Stimulated activated CD8-positive, alpha-beta memory T cell treated with anti-CD3 and anti-CD28 coated beads, Interleukin-15, amount 100 ng/mL, for 48 hours (primary cell): ENCODE measurements around the gene POTEE.
"Not testable (repeated sequence)": the region's sequence is repeated elsewhere in the genome, so short reads cannot be mapped to it uniquely, and the experiment has no call there.

Experiments used
- DNase-seq, 2 donors: peaks; one replicate each; pipeline ENCODE4 v3.0.0-alpha.2; 2020; ENCODE audit warnings: low read depth in 2 of 2

Gene POTEE

DNA sequence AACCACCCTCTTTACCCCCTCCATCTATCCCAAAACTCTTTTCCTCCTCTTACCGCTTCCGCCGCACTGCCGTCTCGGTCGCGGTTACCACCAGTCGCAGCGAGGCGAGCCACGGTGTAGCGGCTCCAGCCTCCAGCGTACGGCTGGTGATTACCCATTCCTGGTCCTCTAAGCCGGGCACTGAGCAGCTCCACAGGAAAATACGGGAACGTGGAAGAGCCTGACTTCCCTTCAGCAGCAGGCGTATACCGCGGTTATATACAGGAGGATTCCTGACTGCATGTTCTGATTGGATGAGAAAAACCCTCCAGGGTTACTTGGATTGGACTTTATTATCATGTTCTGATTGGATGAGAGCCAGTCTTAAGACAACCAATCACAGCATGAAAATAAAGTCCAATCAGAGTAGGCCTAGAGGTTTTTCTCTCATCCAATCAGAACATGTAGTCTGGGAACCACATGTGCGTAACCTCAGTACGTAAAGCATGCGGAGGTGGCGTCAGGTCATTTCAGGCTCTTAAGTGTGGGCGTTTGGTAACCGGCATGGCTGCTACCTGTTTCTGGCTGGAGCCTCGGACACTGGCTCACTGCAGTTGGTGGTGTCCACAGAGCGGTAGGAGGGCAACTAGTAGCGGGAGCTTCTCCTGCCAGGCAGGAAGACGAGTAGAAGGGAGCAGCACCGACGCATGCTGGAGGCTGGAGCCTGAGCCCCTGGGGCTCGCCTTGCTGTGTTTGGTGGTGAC, at the start of gene POTEE:
Gene POTEE, plus strand, starts transcription at position 507 of the 743 bp plus-strand sequence. CDS start 8,867 bp downstream, outside the sequence.
- DNase-seq, result not testable (repeated sequence)

DNA sequence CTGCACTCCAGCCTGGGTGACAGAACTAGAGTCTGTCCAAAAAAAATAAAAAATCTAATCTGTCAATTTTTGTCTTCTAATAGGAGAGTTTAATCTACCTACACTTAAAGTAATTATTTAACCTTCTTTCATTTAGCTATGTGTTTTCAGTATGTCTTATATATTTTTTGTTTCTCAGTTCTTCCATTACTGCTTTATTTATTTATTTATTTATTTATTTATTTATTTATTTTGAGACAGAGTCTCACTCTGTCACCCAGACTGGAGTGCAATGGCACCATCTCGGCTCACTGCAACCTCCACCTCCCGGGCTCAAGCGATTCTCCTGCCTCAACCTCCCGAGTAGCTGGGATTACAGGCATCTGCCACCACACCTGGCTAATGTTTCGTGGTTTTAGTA, 43.8 kb upstream of the POTEE start:
- not testable (repeated sequence) for DNase-seq

DNA sequence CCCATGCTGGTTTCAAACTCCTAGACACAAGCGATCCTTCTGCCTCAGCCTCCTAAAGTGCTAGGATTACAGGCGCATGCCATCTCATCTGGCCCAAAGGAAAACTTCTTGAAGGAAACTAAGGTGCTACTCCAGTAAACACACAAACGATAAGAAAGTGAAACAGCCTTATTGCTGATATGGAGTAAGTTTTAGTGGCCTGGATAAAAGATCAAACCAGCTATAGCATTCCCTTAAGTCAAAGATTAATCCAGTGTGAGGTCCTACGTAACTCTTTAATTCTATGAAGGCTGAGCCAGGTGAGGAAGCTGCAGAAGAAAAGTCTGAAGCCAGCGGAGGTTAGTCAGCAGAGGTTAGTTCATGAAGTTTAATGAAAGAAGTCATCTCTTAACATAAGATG, 40.8 kb upstream of the POTEE start:
- DNase-seq, result no peak

DNA sequence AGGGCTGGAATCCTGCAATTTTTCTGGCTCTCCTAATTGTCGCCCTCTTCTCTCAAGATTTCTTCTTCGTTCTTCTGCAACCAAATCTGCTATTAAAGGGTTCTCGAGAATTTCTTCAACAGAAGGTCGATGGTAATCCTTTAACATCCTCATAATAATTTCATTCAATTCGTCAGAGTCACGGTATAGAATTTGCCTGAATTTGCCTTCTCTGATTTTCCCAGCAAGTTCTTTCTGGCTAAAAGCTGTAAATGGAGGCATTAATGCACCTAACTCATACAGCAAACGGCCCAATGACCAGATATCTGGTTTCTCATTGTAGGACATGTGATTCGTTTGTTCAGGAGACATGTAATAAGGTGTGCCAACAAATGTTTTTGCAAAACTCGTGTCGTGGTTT, 31.3 kb upstream of the POTEE start:
- DNase-seq, result not testable (repeated sequence)

DNA sequence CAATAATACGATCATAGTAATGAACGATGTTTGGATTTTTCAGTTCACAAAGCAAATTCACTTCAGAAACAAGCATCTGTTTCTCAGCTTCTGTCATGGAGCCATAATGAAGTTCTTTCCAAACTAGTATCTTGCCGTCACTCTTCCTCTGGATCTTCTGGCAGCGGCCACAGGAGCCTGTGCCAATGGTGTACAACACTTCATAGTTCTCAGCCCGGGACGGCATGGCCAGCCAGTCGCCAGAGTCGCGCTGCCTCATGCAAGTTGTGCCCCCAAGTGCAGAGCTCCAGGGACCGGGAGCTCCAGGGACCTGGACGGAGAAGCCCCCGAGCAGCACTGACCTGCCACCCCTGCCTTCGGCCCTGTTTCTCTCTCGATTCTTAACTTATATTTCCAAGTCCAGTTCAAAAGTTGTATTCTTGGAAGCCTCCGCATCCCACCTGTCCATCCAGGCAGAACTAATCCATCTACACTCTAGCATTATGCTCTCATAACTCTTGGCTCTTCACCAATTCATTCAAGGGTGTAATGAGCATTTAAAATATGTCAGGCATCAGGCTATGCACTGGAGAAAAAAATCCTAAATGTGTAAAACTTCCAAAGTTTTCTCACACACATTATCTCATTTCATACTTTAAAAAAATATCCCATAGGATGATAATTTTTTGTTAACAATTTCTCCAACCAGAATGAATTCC, 30.5 kb upstream of the POTEE start:
- not testable (repeated sequence) for DNase-seq

DNA sequence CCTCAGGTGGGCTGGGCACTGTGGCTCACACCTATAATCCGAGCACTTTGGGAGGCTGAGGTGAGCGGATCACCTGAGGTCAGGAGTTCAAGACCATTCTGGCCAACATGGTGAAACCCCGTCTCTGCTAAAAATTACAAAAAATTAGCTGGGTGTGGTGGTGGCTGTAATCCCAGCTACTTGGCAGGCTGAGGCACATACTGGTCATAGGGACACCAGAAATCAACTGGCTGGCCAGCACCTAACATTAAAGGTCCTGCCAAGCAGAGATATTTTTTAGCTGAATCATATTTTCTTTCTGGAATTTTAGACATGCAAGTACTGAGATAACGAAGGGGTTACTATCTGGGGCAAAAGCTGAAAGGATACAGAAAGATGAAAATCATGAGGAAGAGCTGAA, 27.9 kb upstream of the POTEE start:
- not testable (repeated sequence) for DNase-seq

DNA sequence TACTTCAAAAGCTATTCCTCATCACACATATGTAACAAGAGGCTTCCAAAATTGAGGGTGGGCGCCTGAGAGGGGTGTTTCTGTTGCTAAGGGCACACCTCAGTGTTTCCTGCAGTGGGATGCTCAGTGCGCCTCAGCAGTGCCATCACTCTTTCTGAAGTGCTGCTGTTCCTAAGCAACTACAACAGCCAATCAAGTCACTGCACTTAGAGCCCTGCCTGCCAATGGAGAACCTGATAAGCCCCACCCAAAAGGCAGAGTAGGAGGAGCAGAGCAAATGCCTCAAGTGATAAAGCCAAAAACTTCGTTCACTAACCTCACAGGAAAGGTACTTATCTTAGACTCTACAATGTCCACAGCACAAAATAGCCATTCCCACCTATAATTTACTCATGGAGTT, 15.9 kb upstream of the POTEE start:
- not testable (repeated sequence) for DNase-seq

DNA sequence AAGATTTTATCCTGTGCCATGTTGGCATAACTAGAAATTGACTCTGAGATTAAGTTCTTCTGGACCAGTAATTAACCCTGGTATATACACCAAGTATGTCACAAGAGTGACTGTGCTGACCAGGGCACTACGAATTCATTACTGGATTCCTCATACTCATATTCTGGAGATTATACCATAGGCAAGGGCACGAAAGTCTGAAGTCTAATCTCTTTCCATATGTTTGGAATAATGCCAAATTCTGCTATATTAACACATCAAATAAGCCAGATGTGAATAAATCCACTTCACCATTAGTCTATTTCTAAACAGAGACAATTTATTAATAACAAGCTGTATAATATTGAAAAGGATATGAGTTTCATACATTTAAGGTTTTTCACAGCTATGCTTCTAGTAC, 13.2 kb upstream of the POTEE start:
- not testable (repeated sequence) for DNase-seq

DNA sequence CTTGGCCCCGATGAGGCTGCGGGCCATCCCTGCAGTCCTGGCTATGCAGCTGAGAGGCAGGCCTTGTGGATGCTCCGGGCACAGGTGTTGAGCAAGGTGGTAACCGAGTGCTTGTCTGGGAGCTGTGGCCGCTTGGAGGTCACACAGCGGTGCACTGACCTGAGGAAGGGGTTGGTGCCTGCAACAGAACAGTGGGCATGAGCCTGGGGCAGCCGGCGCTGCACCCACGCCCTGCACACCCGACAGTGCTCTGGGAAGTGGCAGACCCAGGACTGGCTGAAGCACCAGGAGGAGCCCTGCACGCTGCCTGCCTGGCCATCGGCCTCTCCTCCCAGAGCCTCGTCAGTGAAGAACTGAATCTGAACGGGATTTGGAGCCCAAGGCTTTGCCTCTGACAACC, 8.2 kb upstream of the POTEE start:
- DNase-seq, result no peak

DNA sequence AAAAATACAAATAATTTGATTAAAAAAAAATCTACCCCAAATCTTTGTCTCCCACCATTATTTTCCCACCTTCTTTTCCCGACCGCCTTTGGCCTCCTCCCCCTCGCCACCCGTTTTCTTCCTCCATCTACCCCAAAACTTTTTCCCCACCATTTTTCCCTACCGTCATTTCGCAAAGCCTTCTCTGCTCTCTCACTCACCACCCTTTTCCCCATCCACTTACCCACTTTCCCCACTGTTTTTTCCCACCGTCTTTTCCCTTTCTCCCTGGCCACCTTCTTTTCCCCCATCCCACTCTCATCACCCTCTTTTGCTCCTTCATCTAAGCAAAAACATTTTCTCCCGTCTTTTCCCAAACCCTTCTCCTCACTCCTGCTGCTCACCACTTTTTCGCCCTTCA, 1.5 kb upstream of the POTEE start:
- DNase-seq, result not testable (repeated sequence)

DNA sequence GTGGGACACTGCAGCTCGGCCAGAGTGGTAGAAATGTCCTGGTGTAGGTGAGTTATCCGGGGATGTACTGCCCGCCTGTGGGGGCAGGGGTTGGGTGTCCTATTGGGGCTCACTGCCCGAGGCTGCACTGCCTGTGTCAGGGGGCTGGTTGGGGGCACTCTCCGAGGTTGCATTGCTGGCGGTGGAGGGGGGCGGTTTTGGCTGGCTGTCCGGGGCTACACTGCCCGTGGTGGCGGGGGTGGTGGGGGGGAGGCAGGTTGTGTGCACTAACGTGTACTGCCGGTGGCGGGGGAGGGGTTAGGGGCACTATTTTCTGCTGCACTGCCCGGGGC, 403 bp downstream of the POTEE start:
- DNase-seq, result not testable (repeated sequence)

DNA sequence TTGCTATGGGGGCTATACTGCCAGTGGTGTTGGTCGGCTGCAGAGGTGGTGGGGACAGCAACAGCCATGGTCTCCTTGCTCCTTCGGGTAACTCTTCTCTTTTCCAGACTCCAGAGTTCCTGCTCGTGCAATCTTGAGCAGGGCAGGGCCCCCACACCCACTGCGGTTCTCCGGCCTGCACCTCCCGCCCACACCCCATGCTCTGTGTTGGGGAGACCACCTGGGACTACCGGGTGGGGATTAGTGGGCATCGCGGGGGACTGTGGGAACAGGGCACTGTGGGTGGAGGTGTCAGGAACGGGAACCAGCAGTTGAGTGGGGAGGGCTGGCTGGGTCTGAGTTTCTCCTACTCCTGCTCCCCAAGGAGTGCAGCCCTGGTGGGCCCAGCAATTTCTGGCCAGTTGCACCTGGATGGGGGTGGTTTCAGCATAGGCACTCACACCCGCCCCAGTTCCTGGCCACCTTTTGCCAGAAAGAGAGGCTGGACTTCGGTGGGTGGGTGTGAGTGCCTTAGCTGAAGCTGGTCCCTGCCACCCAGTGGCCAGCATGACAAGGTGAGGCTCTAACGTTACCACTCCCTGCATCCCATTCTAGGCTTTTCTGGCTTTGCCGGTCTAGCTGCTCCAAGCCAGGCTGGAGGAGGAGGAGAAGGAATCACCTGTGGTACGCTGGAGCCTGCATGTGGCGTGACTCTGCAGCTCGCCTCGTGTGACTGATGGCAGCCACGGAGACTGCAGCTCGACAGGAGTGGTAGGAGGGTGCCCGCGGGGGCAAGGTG, 1.3 kb downstream of the POTEE start:
- DNase-seq, result not testable (repeated sequence)

DNA sequence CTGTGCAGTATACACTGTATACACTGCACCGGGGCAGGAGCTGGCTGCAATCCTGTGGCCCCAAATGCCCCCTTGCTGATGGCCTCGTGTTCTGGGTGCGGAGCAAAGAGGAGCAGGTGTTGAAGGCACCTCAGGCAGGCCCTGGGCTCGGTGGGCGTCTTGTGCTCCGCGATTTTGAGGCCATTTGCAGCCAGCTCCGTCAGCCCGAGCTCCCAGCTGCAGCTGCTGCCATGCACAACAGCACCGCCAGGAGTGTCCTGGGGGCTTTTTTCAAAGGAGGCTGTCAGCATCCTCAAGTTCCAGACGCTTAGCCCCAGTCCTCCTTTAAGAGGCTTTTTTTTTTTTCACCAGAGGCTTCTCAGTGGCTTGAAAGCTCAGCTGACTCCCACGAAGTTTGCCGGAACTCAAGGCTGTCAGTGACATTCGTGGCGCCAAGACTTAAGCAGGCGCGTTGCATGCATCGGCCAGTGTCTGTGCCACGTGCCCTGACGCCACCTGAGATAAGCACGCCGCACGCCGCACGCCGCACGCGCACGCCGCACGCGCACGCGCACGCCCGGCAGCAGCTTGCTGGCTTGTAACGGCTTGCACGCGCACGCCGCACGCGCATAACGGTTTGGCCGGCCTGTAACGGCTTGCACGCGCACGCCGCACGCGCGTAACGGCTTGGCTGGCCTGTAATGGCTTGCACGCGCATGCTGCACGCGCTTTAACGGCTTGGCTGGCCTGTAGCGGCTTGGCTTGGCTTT, 8.1 kb downstream of the POTEE start:
- DNase-seq, result not testable (repeated sequence)

DNA sequence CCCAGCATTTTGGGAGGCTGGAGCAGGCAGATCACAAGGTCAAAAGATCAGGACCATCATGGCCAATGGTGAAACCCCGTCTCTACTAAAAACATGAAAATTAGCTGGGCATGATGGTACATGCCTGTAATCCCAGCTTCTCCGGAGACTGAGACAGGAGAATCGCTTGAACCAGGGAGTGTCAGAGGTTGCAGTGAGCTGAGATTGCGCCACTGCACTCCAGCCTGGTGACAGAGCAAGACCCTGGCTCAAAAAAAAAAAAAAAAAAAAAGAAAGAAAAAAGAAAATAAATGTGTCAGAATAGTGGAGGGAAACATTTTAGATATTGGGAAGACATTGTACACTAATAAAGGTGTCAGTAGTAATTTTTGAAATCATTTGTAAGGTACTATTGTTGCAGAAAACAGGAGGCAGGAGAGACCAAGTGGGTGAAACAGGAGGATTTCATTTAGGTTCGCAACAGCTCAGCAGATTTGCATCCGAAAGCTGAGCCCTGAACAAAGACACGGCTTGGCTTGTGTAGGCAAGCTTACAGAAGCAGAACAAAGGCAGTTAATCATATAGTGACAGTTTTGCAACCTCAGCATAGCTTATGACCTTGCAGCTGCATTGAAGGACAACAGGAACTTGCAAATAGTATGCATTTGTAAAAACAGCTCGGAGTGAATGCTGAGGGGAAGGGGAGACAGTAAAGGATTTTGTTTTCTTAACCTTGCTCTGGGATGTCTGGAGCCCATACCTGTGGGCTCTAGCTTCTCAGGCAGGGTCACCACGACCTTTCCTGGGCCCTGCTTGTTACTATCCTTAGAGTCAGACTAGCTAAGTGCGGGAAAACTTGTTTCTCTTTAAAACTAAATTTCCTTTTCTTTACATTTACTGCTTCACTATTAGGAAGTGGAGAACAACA, 26.5 kb downstream of the POTEE start:
- DNase-seq, result not testable (repeated sequence)
